ENCODE results near the gene DOLK.
"Not testable (repeated sequence)": the region's sequence is repeated elsewhere in the genome, so short reads cannot be mapped to it uniquely, and the experiment has no call there.

DNA sequence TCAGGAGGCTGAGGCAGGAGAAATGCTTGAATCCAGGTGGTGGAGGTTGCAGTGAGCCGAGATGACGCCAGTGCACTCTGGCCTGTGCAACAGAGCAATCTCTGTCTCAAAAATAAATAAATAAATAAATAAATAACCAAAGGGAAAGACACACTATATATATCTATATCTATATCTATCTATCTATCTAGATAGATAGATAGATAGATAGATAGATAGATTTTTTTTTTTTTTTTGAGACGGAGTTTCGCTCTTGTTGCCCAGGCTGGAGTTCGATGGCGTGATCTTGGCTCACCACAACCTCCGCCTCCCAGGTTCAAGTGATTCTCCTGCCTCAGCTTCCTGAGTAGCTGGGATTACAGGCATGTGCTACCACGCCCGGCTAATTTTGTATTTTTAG lies 14.0 kb upstream of the DOLK start:
- TF ChIP-seq SUZ12 (IDR thresholded peaks at IDR 0.05; ENCODE audit: extremely low read depth, insufficient read depth, insufficient read length); ZNF274 (IDR thresholded peaks at IDR 0.05; ENCODE audit: low read depth, low read length): not testable (repeated sequence)
